Measurements from ENCODE around the gene SLC38A11.

The SLC38A11 gene

GRCh38 chr2:164910101-164910899 lies 45.0 kb downstream of the SLC38A11 start:
- Histone ChIP-seq H3K36me3 (ENCODE audit: insufficient read depth, low read length) (no peaks in the 10 kb centered on the region), H3K27me3 (ENCODE audit: insufficient read depth, low read length) (no peaks in the 10 kb centered on the region), H3K9me3 (ENCODE audit: insufficient read depth, low read depth, low read length) (no peaks in the 10 kb centered on the region), H3K4me3 (ENCODE audit: low read length) (no peak overlapping the region), H3K4me1 (ENCODE audit: insufficient read depth, low read length) (peaks cover 34% of the 10 kb centered on the region), H3K27ac (ENCODE audit: low read depth, low read length) (no peak overlapping the region), H3K9ac (ENCODE audit: low read depth, low read length) (no peak overlapping the region)
- WGBS = 71% methylated on average over 4 of the region's 6 CpGs

- 98% methylated on average over 2 of the region's 2 CpGs for WGBS
- Histone ChIP-seq H3K4me3 (ENCODE audit: low read length) (no peak overlapping the region), H3K36me3 (ENCODE audit: insufficient read depth, low read length) (no peaks in the 10 kb centered on the region), H3K27me3 (ENCODE audit: insufficient read depth, low read length) (no peaks in the 10 kb centered on the region), H3K27ac (ENCODE audit: low read depth, low read length) (no peak overlapping the region), H3K4me1 (ENCODE audit: insufficient read depth, low read length) (peaks cover 13% of the 10 kb centered on the region), H3K9ac (ENCODE audit: low read depth, low read length) (no peak overlapping the region), H3K9me3 (ENCODE audit: insufficient read depth, low read depth, low read length) (no peaks in the 10 kb centered on the region)
Measured at GRCh38 chr2:164906947-164907346, 48.4 kb downstream of the SLC38A11 start.

GRCh38 chr2:164905307-164905706 lies 50.0 kb downstream of the SLC38A11 start:
- no peaks in the 10 kb centered on the region for H3K27me3 ChIP-seq (ENCODE audit: insufficient read depth, low read length)
- no peak overlapping the region for H3K4me3 ChIP-seq (ENCODE audit: low read length)
- no peaks in the 10 kb centered on the region for H3K36me3 ChIP-seq (ENCODE audit: insufficient read depth, low read length)
- no peaks in the 10 kb centered on the region for H3K9me3 ChIP-seq (ENCODE audit: insufficient read depth, low read depth, low read length)
- no peak overlapping the region for H3K27ac ChIP-seq (ENCODE audit: low read depth, low read length)
- peaks cover 8% of the 10 kb centered on the region for H3K4me1 ChIP-seq (ENCODE audit: insufficient read depth, low read length)
- WGBS = 82% methylated on average over 6 of the region's 6 CpGs
- no peak overlapping the region for H3K9ac ChIP-seq (ENCODE audit: low read depth, low read length)

GRCh38 chr2:164903951-164904350 lies 51.4 kb downstream of the SLC38A11 start:
- no peak overlapping the region for H3K27ac ChIP-seq (ENCODE audit: low read depth, low read length)
- no peaks in the 10 kb centered on the region for H3K36me3 ChIP-seq (ENCODE audit: insufficient read depth, low read length)
- 90% methylated on average over 1 of the region's 2 CpGs for WGBS
- H3K9ac ChIP-seq (ENCODE audit: low read depth, low read length) = no peak overlapping the region
- H3K4me3 ChIP-seq (ENCODE audit: low read length) = no peak overlapping the region
- no peaks in the 10 kb centered on the region for H3K27me3 ChIP-seq (ENCODE audit: insufficient read depth, low read length)
- H3K4me1 ChIP-seq (ENCODE audit: insufficient read depth, low read length) = 0 out of 2 replicates have a peak, but pooled peaks cover 4% of the 10 kb centered on the region
- H3K9me3 ChIP-seq (ENCODE audit: insufficient read depth, low read depth, low read length) = no peaks in the 10 kb centered on the region

- Histone ChIP-seq H3K4me1 (ENCODE audit: insufficient read depth, low read length) (peaks cover 8% of the 10 kb centered on the region; the same call in 1 of the 2 replicates), H3K9ac (ENCODE audit: low read depth, low read length) (no peak overlapping the region), H3K36me3 (ENCODE audit: insufficient read depth, low read length) (no peaks in the 10 kb centered on the region), H3K4me3 (ENCODE audit: low read length) (no peak overlapping the region), H3K27ac (ENCODE audit: low read depth, low read length) (no peak overlapping the region), H3K27me3 (ENCODE audit: insufficient read depth, low read length) (no peaks in the 10 kb centered on the region), H3K9me3 (ENCODE audit: insufficient read depth, low read depth, low read length) (no peaks in the 10 kb centered on the region)
Measured at GRCh38 chr2:164903204-164903603, 52.1 kb downstream of the SLC38A11 start.

GRCh38 chr2:164899121-164899520 lies 56.2 kb downstream of the SLC38A11 start:
- H3K27me3 ChIP-seq (ENCODE audit: insufficient read depth, low read length) = no peaks in the 10 kb centered on the region
- peaks cover 28% of the 10 kb centered on the region for H3K4me1 ChIP-seq (ENCODE audit: insufficient read depth, low read length)
- no peak overlapping the region for H3K9ac ChIP-seq (ENCODE audit: low read depth, low read length)
- no peak overlapping the region for H3K4me3 ChIP-seq (ENCODE audit: low read length)
- H3K36me3 ChIP-seq (ENCODE audit: insufficient read depth, low read length) = no peaks in the 10 kb centered on the region
- no peaks in the 10 kb centered on the region for H3K9me3 ChIP-seq (ENCODE audit: insufficient read depth, low read depth, low read length)
- no CpG with 5 or more reads among the region's 1 CpG for WGBS
- no peak overlapping the region for H3K27ac ChIP-seq (ENCODE audit: low read depth, low read length)

GRCh38 chr2:164898475-164898874 lies 56.9 kb downstream of the SLC38A11 start:
- 87% methylated on average over 2 of the region's 3 CpGs for WGBS
- no peak overlapping the region for H3K9ac ChIP-seq (ENCODE audit: low read depth, low read length)
- H3K36me3 ChIP-seq (ENCODE audit: insufficient read depth, low read length) = no peaks in the 10 kb centered on the region
- no peaks in the 10 kb centered on the region for H3K9me3 ChIP-seq (ENCODE audit: insufficient read depth, low read depth, low read length)
- peaks cover 25% of the 10 kb centered on the region for H3K4me1 ChIP-seq (ENCODE audit: insufficient read depth, low read length)
- H3K4me3 ChIP-seq (ENCODE audit: low read length) = no peak overlapping the region
- H3K27me3 ChIP-seq (ENCODE audit: insufficient read depth, low read length) = no peaks in the 10 kb centered on the region
- H3K27ac ChIP-seq (ENCODE audit: low read depth, low read length) = no peak overlapping the region

GRCh38 chr2:164897469-164898260 lies 57.7 kb downstream of the SLC38A11 start:
- Histone ChIP-seq H3K9ac (ENCODE audit: low read depth, low read length) (no peak overlapping the region), H3K36me3 (ENCODE audit: insufficient read depth, low read length) (no peaks in the 10 kb centered on the region), H3K27me3 (ENCODE audit: insufficient read depth, low read length) (no peaks in the 10 kb centered on the region), H3K27ac (ENCODE audit: low read depth, low read length) (no peak overlapping the region), H3K4me3 (ENCODE audit: low read length) (no peak overlapping the region), H3K4me1 (ENCODE audit: insufficient read depth, low read length) (peaks cover 25% of the 10 kb centered on the region), H3K9me3 (ENCODE audit: insufficient read depth, low read depth, low read length) (no peaks in the 10 kb centered on the region)
- 63% methylated on average over 3 of the region's 3 CpGs for WGBS

- Histone ChIP-seq H3K9ac (ENCODE audit: low read depth, low read length) (no peak overlapping the region), H3K27ac (ENCODE audit: low read depth, low read length) (no peak overlapping the region), H3K27me3 (ENCODE audit: insufficient read depth, low read length) (no peaks in the 10 kb centered on the region), H3K4me1 (ENCODE audit: insufficient read depth, low read length) (peaks cover 25% of the 10 kb centered on the region), H3K9me3 (ENCODE audit: insufficient read depth, low read depth, low read length) (no peaks in the 10 kb centered on the region), H3K4me3 (ENCODE audit: low read length) (no peak overlapping the region), H3K36me3 (ENCODE audit: insufficient read depth, low read length) (no peaks in the 10 kb centered on the region)
- WGBS = 95% methylated on average over 2 of the region's 3 CpGs
Measured at GRCh38 chr2:164896634-164897355, 58.5 kb downstream of the SLC38A11 start.

GRCh38 chr2:164896226-164896625 lies 59.1 kb downstream of the SLC38A11 start:
- Histone ChIP-seq H3K27ac (ENCODE audit: low read depth, low read length) (no peak overlapping the region), H3K4me1 (ENCODE audit: insufficient read depth, low read length) (peaks cover 25% of the 10 kb centered on the region), H3K9me3 (ENCODE audit: insufficient read depth, low read depth, low read length) (no peaks in the 10 kb centered on the region), H3K36me3 (ENCODE audit: insufficient read depth, low read length) (no peaks in the 10 kb centered on the region), H3K27me3 (ENCODE audit: insufficient read depth, low read length) (no peaks in the 10 kb centered on the region), H3K4me3 (ENCODE audit: low read length) (no peak overlapping the region), H3K9ac (ENCODE audit: low read depth, low read length) (no peak overlapping the region)
- whole genome bisulfite sequencing = 96% methylated on average over 3 of the region's 4 CpGs

GRCh38 chr2:164891460-164891859 lies 63.9 kb downstream of the SLC38A11 start:
- H3K27ac ChIP-seq (ENCODE audit: low read depth, low read length) = no peak overlapping the region
- no peaks in the 10 kb centered on the region for H3K36me3 ChIP-seq (ENCODE audit: insufficient read depth, low read length)
- no peak overlapping the region for H3K4me3 ChIP-seq (ENCODE audit: low read length)
- no peak overlapping the region for H3K9ac ChIP-seq (ENCODE audit: low read depth, low read length)
- H3K9me3 ChIP-seq (ENCODE audit: insufficient read depth, low read depth, low read length) = no peaks in the 10 kb centered on the region
- H3K4me1 ChIP-seq (ENCODE audit: insufficient read depth, low read length) = peaks cover 4% of the 10 kb centered on the region; the same call in 1 of the 2 replicates
- 92% methylated on average over 4 of the region's 5 CpGs for WGBS
- no peaks in the 10 kb centered on the region for H3K27me3 ChIP-seq (ENCODE audit: insufficient read depth, low read length)

Measured in HUES64 (cell line).